CD4-positive, alpha-beta T cell treated with Interleukin-17A for 4 hours (primary cell): ENCODE measurements around the gene LRRC32.

Experiments
- DNase-seq: peaks from one replicate; pipeline ENCODE4 v3.0.0-alpha.2; 2020; ENCODE audit warnings: mixed read lengths

Gene LRRC32

DNA sequence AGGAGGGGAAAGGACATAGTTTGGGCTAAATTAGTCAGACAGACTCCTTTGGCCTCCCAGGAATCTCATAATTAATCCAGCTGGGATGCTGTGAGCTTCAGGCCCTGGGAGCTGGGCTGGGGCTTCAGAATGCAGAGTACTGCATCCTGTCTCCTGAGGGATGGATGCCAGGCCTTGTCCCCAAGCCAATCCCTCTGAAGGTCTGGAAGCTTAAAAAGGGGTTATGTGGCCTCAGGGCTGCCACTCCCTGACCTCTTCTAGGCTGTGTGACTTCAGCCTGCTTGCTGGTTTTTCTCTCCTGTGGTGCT, 6.9 kb upstream of the LRRC32 start:
- no peak for DNase-seq

DNA sequence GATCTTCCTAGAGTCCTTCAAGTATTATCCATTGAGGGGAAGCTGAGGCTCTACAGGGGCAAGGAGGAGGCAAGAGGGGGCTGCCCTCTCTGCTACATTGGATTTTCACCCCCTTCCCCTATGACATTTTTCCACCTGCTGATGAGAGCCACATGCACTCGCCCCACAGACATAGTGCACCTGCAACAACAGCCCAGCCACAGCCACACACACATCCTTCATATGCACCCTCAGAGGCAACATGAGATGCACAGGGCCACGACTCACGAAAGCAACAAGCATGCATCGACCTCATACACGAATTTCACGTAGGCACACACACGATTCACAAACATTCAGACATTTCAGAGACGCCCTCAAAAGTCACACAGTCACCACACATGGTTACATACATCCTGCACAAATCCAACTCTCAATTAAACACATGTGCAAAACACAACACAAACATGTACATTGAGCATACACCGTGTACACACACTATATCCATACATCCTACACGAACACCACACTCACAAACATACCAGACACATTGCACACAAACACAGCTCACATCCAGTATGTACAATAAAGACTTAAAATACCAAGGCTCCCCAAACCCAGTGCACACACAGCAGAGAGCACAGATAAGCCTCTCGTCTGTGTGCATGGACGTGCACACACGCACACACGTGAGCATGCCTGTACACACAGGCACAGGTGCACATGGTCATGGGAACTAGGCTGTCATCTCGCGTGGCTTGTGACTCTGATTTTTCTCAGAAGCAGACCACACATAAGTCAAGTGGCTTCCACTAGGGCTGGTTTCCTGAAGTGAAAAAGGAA, 6.3 kb upstream of the LRRC32 start:
- no peak for DNase-seq

- no peak for DNase-seq
These were observed 4.2 kb upstream of the LRRC32 start for GRCh38 chr11:76674517-76675400.

DNA sequence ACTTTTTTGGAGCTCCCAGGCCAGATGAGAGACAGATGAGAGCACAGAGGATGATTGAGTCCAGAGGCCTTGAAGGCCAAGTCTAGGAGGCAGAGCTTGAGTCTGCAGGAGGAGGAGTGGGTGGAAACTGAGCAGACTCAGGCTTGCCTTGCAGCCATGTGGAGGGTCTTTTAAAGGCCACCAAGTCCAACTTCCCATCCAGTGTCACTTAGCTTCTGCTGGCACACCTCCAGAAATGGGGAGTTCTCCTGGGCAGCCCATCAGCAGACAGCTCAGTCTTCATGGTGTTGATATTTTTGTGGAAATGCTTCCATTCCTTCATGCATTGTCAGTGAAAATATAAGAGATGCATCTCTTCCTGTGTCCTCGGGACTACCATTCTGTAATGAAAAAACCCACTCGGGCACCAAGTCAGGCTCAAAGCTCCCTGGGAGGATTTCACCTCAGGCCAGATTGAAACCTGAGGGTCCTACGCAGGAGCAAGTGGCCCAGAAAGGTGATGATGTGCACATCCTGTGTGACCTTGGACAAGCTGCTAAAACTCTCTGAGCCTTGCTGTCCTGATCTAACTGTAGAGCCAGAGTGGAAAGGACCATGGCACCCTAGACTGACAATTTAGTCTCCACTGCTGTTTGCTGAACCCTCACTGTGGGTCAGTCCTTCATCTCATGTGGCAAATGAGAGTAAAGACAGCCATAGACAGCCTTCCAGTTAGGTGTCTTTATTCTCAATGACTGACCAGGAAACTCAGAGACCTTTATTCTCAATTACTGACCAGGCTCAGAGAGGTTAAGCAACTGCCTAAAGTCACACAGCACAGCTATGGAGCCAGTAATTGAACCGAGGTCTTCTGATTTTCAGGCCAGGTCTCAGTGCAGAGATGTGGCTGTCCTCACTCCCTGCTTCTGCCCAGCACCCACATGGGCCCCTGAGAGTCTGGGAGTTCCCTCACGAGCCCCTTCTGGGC, 2.9 kb upstream of the LRRC32 start:
- no peak for DNase-seq

GRCh38 chr11:76672431-76673175, 2.1 kb upstream of the LRRC32 start:
- DNase-seq, result peak; percentile 41

DNA sequence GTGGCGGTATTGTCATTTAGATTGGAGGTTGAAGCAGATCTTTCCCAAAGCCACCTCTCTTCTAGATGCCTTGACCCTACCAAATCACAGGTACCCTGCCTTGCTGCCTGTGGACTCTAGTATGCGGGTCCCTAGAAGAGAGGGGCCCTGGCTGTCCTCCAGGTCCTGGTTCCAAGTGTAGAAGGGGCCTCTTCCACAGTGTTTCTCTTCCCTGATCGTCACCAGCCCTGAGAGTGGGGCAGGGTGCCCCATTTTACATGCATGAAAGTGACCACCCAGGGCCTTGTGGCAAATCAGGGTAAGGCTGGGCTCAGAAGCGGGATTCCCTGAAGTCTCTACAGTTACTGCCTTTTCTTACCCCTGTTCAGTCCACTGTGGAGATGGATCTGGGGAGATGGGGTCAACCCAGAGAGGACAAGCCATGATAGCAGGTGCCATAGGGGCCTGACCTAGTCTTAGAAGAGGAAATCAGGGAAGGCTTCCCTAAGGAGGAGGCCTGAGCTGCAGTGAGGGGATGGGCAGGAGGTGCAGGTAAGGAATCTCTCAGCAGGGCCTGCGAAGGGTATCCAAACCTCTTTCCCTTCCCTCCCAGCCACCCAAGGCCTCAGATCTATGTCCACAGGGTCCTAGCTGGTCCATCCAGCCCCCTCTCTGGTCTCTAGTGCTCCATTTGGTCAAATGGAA, 1.2 kb upstream of the LRRC32 start:
- DNase-seq, result no peak

DNA sequence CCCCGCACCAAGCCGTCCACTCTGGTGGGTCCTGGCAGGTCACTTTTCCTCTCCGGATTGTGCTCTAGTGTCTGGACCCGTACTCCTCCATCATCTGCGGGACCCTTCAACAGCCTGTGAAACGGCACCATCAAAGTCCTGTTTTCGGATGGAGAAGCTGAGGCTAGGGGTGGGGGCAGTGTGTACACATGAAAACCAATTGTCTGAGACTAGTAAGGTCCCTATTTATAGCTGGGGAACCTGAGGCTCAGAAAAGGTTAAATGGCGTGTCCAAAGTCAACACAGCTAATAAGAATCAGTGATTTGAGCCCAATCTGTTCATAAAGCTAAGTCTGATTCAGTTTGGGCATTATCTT, 668 bp upstream of the LRRC32 start:
- DNase-seq, result no peak

DNA sequence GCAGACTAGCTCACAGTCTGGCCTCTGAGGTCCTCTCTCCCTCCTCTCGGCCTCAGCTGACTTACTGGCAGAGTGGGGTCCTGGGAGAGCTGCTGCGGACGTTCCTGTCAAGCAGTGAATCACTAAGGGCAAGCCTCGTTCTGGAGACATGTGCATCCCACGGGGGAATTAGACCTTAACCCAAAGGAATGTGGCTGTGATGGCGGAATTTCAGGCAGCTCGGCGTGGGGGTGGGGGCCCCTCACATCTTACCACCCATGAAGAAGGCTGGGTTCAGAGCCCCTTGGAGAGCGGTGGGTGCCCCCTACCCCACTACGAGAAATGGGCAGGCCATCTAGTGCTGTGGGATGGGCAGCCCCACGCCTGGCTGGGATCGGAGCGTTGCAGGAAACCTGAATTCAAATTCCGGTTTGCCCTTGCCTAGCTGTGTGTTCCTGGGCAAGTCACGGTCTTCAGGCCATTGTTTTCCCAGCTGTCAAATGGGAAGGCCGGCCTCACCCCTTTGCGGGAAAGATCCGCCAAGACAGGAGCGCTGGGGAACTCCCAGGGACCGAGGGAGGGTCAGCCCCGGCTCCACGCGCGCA, 554 bp downstream of the LRRC32 start:
- DNase-seq, result no peak

DNA sequence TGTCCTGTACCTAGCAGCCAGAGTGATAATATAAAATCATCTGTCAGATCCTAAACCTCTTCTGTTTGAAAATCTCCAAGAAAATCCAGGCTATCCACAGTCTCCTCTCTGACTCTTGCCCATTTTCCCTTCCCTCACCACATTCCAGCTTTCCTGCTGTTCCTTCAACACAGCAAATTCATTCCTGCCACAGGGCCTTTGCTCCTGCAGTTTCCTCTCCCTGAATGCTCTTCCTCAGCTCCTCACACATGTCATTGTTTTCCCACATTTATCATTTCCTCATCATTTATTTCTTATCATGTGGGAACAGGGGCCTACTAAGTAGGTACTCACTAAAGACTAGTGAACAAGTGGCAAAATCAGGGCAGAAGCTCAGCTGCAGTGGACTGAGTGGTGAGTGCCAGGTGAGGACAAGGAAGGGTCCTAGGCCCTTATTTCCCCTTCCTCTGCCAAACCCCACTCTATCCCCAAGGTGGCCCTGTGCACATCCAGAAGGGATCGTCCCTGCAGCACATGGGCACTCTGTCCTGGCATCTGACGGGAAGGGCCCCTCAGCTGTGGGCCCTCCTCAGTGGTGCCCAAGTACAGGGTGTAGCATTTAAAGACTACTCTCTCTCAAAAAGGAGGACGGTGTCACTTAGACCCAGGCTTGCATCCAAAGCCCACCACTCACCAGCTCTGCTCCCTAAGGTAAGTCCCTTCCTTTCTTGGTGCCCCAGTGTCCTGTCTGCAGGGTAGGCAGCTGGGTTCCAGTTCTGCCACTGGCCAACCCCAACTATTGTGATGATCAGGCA, 2.0 kb downstream of the LRRC32 start:
- no peak for DNase-seq

GRCh38 chr11:76667856-76668255, 2.7 kb downstream of the LRRC32 start:
- no peak for DNase-seq

DNA sequence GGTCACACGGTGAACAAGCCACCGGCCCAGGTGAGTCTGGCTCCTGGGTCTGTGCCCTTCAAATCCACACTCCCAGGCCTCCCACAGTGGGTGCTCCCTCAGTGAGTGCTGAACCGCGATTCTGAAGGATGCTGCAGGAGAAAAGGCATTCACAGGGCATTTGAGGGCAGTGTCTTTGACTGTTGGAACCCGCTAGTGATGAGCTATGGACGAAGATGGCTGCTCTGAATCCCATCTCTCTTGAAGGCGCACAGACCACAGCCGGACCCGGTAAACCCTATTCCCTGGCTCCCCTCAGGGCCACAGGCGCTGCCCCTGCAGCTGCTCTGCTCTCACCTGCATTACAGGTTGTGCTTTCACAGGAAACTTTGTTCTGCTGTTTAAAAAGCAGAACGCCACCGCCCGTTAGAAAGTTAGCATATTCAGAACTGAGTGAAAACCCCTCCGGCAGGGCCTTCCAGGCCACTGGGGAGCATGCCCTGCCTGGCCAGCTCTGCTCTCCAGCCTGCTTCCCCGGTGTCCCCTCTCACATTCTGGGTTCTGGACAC, 3.2 kb downstream of the LRRC32 start:
- DNase-seq, result no peak

DNA sequence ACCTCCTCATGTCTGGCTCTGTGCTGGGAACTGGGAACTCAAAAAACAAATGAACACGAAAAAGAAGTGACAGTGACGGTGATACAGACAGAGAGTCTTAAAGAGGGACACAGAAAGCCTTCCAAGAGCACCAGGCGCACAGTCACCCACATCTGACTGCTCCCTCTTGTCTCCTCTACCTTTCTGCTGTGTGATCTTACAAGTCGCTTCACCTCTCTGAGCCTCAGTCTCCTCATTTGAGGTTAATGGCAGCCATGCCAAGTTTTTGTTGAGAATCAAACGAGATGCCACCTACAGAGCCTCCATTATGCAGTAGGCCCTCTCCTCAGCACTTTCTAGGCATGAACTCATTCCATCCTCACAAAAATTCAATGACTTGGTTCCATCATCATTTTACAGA, 3.7 kb downstream of the LRRC32 start:
- DNase-seq, result no peak

GRCh38 chr11:76666408-76666807, 4.1 kb downstream of the LRRC32 start:
- no peak for DNase-seq

GRCh38 chr11:76665921-76666351, 4.6 kb downstream of the LRRC32 start:
- DNase-seq, result no peak

- DNase-seq, result no peak
These were observed 5.4 kb downstream of the LRRC32 start for GRCh38 chr11:76665172-76665571.

DNA sequence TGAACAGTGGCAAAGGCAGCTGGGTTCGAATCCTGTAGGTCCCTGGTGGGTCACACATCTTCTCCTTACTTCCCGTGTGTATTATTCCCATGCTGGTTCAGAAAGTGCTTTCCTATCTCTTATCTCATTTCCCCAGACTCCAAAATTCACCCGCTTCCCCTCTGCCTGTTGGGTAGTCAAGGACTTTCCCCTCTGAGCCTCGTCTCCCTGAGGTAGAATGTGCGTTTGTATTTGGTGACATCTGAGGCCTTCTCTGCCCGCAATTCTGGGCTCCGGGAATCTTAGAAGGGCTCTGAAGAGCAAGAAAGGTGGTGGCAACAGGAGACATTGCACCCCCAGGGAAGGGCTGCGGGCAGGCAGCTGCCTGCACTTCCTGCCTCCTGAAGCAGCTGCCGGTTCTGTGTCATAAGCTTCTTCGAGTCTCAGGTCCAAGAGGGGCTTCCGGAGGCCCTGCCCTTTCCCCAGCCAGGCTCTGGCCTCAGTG, 5.9 kb downstream of the LRRC32 start:
- DNase-seq, result peak; percentile 53

DNA sequence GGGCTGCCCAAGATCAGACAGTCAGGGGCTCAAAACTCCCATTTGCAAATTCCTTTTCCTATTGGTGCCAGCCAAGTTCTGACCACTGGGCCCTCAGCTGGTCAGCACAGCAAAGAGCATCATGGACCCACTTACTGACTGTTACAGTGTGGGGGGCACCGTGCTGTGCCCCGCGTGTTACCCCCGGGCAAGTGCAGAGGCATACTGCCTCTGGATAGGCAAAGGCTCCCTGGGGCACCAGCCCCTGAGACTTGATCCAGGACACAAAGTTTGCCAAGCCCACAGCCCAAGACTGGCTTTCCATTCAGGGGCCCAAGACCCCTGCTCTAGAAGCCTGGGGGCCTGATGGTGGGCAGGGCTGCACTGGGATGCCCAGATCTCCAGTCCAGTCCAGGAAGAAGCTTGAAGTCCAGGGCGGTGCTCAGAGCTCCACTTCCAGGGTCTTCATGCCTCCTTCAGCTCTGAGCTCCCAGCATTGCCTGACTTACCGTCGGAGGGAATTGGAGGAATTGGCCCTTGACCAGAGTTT, 6.6 kb downstream of the LRRC32 start:
- DNase-seq, result no peak

- no peak for DNase-seq
These were observed 7.1 kb downstream of the LRRC32 start for GRCh38 chr11:76663486-76663810.

DNA sequence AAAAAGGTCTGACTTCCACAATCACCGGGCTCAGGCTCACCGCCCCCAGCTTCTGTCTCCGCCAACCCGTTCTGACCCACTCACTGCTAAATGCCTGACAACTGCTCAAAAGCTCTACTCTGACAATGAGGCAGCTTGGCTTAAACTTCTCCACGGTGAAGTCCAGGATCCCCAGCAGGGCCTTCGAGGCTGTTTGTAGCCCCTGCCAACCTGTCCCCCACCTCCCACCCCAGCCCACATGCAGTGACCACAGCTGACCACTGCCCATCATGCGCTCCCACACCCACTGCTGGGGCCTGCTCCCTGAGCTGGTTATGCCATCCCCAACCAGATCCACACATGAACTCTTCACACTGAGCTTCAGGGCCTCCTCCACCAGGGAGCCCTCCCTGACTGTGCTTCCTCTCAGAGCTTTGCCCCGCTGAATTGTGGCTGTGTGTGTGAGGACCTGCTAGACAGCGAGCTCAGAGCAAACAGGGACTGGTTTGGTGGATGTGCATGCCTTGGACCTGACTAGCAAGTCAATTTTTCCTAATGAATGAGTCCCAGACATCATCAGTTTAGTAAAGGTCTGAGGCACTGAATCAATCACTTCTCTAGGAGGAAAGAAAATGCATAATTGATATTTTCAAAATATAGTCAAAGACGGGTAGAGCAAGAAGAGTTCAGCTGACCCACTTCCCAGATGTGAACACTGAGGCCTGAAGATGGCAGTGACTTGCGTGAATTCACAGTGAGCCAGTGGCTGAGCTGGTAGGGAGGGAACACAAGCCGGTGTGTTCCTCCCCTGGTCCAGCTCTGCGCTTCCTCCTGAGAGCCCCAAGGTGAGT, 7.7 kb downstream of the LRRC32 start:
- DNase-seq, result no peak
